ENCODE results near the gene NECTIN1. TPM values are rescaled to one million over a fixed set of nuclear protein-coding genes. Genes with fewer than 3 reads are reported as not detected.

Gene NECTIN1
- total and polyA plus RNA-seq, 2 of the 4 experiments (the other 2 are of a cell fraction): 2.3 to 4.2 TPM

DNA sequence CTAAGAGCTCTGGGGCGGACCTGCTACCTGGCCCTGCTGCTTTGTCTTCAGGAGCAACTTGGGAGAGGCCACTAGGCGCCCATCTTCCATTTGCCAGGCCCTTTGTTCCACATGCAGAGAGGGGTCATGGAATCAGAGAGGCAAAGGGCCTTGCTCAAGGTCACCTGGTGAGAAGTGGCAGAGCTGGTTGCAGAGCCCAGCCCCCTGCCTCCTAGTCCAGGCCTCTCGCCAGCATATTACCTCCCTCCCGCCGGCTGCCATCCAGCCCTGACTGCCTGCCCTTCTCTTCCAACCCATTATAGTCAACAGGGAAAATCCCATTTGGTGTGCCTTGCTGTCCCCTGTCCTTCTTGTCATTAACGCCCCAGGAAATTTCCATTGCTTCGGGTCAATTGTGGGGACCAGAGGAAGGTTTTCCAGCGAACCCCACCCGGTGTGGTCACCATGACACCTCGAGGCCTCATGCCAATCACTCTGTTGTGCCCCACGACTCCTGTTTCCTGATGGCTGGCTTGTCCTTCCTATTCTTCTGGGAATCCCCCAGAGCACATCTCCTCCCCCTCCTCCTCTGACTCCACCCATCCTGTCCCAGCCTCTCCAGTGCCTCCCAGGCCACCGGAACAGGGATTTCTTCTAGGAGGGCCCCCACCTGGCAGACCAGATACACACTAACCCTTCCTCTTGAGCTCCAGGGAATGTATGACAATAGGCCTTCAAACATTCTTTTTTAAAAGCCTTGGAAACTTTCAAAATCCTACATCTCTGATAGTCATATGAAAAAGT, 77.0 kb downstream of the NECTIN1 start:
- Histone ChIP-seq H3K18ac (ENCODE audit: low read depth, low read length) (no peak overlapping the region), H3K36me3 (ENCODE audit: control insufficient read depth, insufficient read depth, low read length) (no peaks in the 10 kb centered on the region), H2BK20ac (ENCODE audit: low read depth, low read length) (no peak overlapping the region), H3K23ac (ENCODE audit: low read depth, low read length) (no peak overlapping the region), H3K4me3 (ENCODE audit: insufficient read depth, low read depth, low read length) (no peak overlapping the region), H4K20me1 (ENCODE audit: insufficient read depth, low read length) (no peaks in the 10 kb centered on the region), H3K4me2 (ENCODE audit: low read depth, low read length) (no peak overlapping the region), H2BK120ac (ENCODE audit: low read depth, low read length) (no peak overlapping the region), H3K9me3 (ENCODE audit: control insufficient read depth, insufficient read depth, low read length) (no peaks in the 10 kb centered on the region), H3K56ac (ENCODE audit: extremely low read depth, insufficient read depth, low read length) (no peak overlapping the region), H3K4me1 (ENCODE audit: control insufficient read depth, insufficient read depth, low read length) (no peaks in the 10 kb centered on the region), H2AFZ (replicated peaks; ENCODE audit: low read length, poor library complexity) (no peak overlapping the region), H2BK15ac (ENCODE audit: low read depth, low read length) (no peak overlapping the region), H3K9ac (ENCODE audit: low read depth, low read length) (no peak overlapping the region), H3K4ac (ENCODE audit: low read depth, low read length) (no peak overlapping the region), H3K79me1 (ENCODE audit: low read depth in 1 of 2, low read length in 2 of 2) (no peaks in the 10 kb centered on the region), H3K27me3 (ENCODE audit: control insufficient read depth, insufficient read depth, low read length) (peaks cover 22% of the 10 kb centered on the region), H4K5ac (ENCODE audit: low read depth, low read length) (no peak overlapping the region), H4K91ac (ENCODE audit: insufficient read depth, low read depth, low read length) (no peak overlapping the region), H2AK5ac (ENCODE audit: low read depth, low read length) (no peak overlapping the region), H2AK9ac (replicated peaks; ENCODE audit: low read depth, low read length, poor library complexity) (no peak overlapping the region), H4K8ac (ENCODE audit: low read depth in 2 of 2, low read length in 2 of 2) (no peak overlapping the region), H3K9me1 (ENCODE audit: insufficient read depth, low read length) (no peaks in the 10 kb centered on the region; the same call in 1 of the 2 replicates), H2BK5ac (ENCODE audit: low read depth, low read length, poor library complexity, severe bottlenecking) (no peak overlapping the region), H3K14ac (replicated peaks; ENCODE audit: low read depth, low read length) (no peak overlapping the region), H3K27ac (ENCODE audit: insufficient read depth, low read length) (no peak overlapping the region)
- ATAC-seq (ENCODE audit: low read depth) (no peak), DNase-seq (no peak)
- intact Hi-C loops (cut with micrococcal nuclease) (no loop called here), dilution Hi-C loops (cut with HindIII; ENCODE audit: low sequenced_read_pairs, unreplicated experiment) (no loop called here), in situ Hi-C loops (cut with MboI; ENCODE audit: low sequenced_read_pairs) (loop anchor here (10.0 kb wide), 1 partner anchor 363 kb away; no protein-coding TSS in a partner anchor)
- WGBS, 2 experiments (ENCODE audit: extremely low coverage in 2 of 2, insufficient read length in 1 of 2): 61% methylated on average over 6 of the region's 12 CpGs; no CpG with 5 or more reads in 1 of the 2 experiments
- ChIA-PET CTCF (no interaction called here), POLR2A (ENCODE audit: unreplicated experiment) (no interaction called here)
- no TSS peak for BruUV-seq (replicated peaks)
- TF ChIP-seq, protein P1, sequence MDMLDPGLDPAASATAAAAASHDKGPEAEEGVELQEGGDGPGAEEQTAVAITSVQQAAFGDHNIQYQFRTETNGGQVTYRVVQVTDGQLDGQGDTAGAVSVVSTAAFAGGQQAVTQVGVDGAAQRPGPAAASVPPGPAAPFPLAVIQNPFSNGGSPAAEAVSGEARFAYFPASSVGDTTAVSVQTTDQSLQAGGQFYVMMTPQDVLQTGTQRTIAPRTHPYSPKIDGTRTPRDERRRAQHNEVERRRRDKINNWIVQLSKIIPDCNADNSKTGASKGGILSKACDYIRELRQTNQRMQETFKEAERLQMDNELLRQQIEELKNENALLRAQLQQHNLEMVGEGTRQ (IDR thresholded peaks at IDR 0.05; ENCODE audit: low read depth, low read length): no peak
- no peak for TF ChIP-seq NFE2L2 (IDR thresholded peaks at IDR 0.05; ENCODE audit: low read depth, low read length)
- no peak for TF ChIP-seq RFX5 (IDR thresholded peaks at IDR 0.05; ENCODE audit: low read depth, low read length)
- TF ChIP-seq, protein P2, sequence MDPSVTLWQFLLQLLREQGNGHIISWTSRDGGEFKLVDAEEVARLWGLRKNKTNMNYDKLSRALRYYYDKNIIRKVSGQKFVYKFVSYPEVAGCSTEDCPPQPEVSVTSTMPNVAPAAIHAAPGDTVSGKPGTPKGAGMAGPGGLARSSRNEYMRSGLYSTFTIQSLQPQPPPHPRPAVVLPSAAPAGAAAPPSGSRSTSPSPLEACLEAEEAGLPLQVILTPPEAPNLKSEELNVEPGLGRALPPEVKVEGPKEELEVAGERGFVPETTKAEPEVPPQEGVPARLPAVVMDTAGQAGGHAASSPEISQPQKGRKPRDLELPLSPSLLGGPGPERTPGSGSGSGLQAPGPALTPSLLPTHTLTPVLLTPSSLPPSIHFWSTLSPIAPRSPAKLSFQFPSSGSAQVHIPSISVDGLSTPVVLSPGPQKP (IDR thresholded peaks at IDR 0.05; ENCODE audit: borderline replicate concordance, low read depth, low read length): no peak
- TF ChIP-seq, protein P3, sequence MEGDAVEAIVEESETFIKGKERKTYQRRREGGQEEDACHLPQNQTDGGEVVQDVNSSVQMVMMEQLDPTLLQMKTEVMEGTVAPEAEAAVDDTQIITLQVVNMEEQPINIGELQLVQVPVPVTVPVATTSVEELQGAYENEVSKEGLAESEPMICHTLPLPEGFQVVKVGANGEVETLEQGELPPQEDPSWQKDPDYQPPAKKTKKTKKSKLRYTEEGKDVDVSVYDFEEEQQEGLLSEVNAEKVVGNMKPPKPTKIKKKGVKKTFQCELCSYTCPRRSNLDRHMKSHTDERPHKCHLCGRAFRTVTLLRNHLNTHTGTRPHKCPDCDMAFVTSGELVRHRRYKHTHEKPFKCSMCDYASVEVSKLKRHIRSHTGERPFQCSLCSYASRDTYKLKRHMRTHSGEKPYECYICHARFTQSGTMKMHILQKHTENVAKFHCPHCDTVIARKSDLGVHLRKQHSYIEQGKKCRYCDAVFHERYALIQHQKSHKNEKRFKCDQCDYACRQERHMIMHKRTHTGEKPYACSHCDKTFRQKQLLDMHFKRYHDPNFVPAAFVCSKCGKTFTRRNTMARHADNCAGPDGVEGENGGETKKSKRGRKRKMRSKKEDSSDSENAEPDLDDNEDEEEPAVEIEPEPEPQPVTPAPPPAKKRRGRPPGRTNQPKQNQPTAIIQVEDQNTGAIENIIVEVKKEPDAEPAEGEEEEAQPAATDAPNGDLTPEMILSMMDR (conservative IDR thresholded peaks at IDR 0.05; ENCODE audit: low read depth, low read length): no peak
- TF ChIP-seq FOS (IDR thresholded peaks at IDR 0.05; ENCODE audit: low read depth, low read length): no peak
- no peak for TF ChIP-seq MXI1 (IDR thresholded peaks at IDR 0.05; ENCODE audit: borderline replicate concordance, low read depth, low read length)
- no peak for TF ChIP-seq SMC3 (IDR thresholded peaks at IDR 0.05; ENCODE audit: low read depth, low read length)
- TF ChIP-seq RCOR1 (IDR thresholded peaks at IDR 0.05; ENCODE audit: insufficient replicate concordance, low read length): no peak
- TF ChIP-seq MAFK (IDR thresholded peaks at IDR 0.05; ENCODE audit: low read depth, low read length): no peak
- no peak for TF ChIP-seq RAD21 (IDR thresholded peaks at IDR 0.05; ENCODE audit: low read length)
- TF ChIP-seq MAZ (IDR thresholded peaks at IDR 0.05; ENCODE audit: borderline replicate concordance, low read depth, low read length): no peak
- no peak for TF ChIP-seq CHD1 (IDR thresholded peaks at IDR 0.05; ENCODE audit: low read depth, low read length)
- TF ChIP-seq POLR2A (IDR thresholded peaks at IDR 0.05; ENCODE audit: low read depth, low read length): no peak
- TF ChIP-seq CEBPB (IDR thresholded peaks at IDR 0.05; ENCODE audit: low read depth, low read length): no peak
- TF ChIP-seq BHLHE40 (IDR thresholded peaks at IDR 0.05; ENCODE audit: low read depth, low read length): no peak

Data from IMR-90 (cell line).